Dedifferentiated amniotic fluid mesenchymal stem cell (primary cell): ENCODE measurements around the gene IKZF1.

ENCODE experiments used
- DNase-seq: peaks from one replicate; pipeline ENCODE4 v3.0.0-alpha.2; 2016; ENCODE audit errors: extremely low spot score

The IKZF1 gene

GRCh38 chr7:50283731-50284130 lies 20.8 kb upstream of the IKZF1 start:
- DNase-seq, result no peak

- no peak for DNase-seq
Measured at GRCh38 chr7:50284296-50284695, 20.2 kb upstream of the IKZF1 start.

GRCh38 chr7:50285269-50285668 lies 19.2 kb upstream of the IKZF1 start:
- no peak for DNase-seq

- DNase-seq, result no peak
Measured at GRCh38 chr7:50287129-50287528, 17.4 kb upstream of the IKZF1 start.

- DNase-seq, result no peak
Measured at GRCh38 chr7:50292165-50292757, 12.3 kb upstream of the IKZF1 start.

GRCh38 chr7:50292763-50293162 lies 11.8 kb upstream of the IKZF1 start:
- DNase-seq, result no peak

GRCh38 chr7:50293509-50294179 lies 10.9 kb upstream of the IKZF1 start:
- no peak for DNase-seq

- DNase-seq, result no peak
Measured at GRCh38 chr7:50295133-50295532, 9.4 kb upstream of the IKZF1 start.

- DNase-seq, result no peak
Measured at GRCh38 chr7:50296799-50297198, 7.7 kb upstream of the IKZF1 start.

GRCh38 chr7:50298811-50299562 lies 5.5 kb upstream of the IKZF1 start:
- no peak for DNase-seq

- no peak for DNase-seq
Measured at GRCh38 chr7:50300336-50300735, 4.2 kb upstream of the IKZF1 start.

- DNase-seq, result no peak
Measured at GRCh38 chr7:50302486-50303334, 1.8 kb upstream of the IKZF1 start.

- DNase-seq, result no peak
Measured at GRCh38 chr7:50303335-50304128, 984 bp upstream of the IKZF1 start.

- no peak for DNase-seq
Measured at GRCh38 chr7:50304911-50305582, 531 bp downstream of the IKZF1 start.

- DNase-seq, result no peak
Measured at GRCh38 chr7:50305583-50306493, 1.3 kb downstream of the IKZF1 start.

GRCh38 chr7:50306494-50307367 lies 2.2 kb downstream of the IKZF1 start:
- DNase-seq, result no peak

GRCh38 chr7:50307368-50308032 lies 3.0 kb downstream of the IKZF1 start:
- no peak for DNase-seq

- DNase-seq, result no peak
Measured at GRCh38 chr7:50308203-50308531, 3.7 kb downstream of the IKZF1 start.
